Measurements from ENCODE around the gene PSMG4. TPM values are rescaled to one million over a fixed set of nuclear protein-coding genes. Genes with fewer than 3 reads are reported as not detected.

PSMG4 gene
- total RNA-seq, 1 donor from 2014 or later, result 16.9 TPM

DNA sequence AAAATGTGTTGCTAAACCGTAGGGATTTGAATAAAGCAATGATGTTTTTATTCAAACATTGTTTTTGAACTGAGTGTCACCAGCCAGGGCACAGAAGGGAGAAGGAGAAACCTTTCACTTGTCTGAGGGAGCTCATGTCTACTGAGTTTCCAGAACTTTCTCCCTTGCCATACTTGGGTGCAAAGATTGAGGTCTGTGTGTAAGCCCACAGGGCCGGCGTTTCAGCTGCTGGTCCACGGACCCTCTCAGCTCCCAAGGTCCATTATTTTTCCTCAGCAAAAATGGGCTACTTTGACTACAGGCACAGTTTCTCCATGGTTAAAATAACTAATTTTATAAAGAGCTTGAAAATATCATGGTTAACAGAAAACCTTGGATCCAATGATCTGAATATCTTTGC is 32.6 kb downstream of the PSMG4 start:
- DNase-seq, result no peak
- intact Hi-C loops (cut with DNase I), result no loop called here

DNA sequence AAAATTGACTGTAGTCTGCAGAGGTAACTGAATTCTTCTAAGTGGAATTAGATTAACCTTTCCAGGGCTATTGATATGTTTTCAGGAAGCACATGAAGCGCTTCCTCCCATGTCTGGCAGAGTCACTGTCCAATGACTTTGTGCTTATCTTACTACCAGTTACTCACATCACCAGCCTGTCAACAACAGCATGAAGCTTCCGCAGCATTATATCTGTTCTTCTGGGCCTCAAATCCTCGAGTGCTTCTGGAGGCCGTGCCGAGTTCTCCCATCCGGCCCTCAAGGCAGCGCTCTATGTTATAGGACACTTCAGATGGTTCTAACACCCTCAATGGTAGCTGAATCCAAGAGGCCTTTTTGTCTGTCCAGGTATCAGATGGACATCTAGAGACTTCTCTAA is 33.2 kb downstream of the PSMG4 start:
- Histone ChIP-seq H3K36me3 (no peaks in the 10 kb centered on the region), H3K27me3 (no peaks in the 10 kb centered on the region), H3K27ac (no peak overlapping the region), H3K4me3 (no peak overlapping the region), H3K9me3 (no peaks in the 10 kb centered on the region), H3K4me1 (no peaks in the 10 kb centered on the region)
- ATAC-seq (no peak), DNase-seq (no peak)
- TF ChIP-seq, protein P1, sequence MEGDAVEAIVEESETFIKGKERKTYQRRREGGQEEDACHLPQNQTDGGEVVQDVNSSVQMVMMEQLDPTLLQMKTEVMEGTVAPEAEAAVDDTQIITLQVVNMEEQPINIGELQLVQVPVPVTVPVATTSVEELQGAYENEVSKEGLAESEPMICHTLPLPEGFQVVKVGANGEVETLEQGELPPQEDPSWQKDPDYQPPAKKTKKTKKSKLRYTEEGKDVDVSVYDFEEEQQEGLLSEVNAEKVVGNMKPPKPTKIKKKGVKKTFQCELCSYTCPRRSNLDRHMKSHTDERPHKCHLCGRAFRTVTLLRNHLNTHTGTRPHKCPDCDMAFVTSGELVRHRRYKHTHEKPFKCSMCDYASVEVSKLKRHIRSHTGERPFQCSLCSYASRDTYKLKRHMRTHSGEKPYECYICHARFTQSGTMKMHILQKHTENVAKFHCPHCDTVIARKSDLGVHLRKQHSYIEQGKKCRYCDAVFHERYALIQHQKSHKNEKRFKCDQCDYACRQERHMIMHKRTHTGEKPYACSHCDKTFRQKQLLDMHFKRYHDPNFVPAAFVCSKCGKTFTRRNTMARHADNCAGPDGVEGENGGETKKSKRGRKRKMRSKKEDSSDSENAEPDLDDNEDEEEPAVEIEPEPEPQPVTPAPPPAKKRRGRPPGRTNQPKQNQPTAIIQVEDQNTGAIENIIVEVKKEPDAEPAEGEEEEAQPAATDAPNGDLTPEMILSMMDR (IDR thresholded peaks at IDR 0.05), result no peak
- intact Hi-C loops (cut with DNase I), result no loop called here

More for the DNA sequence above, 32.6 kb downstream of the PSMG4 start:
- Histone ChIP-seq H3K4me3 (no peak overlapping the region), H3K36me3 (no peaks in the 10 kb centered on the region), H3K27ac (no peak overlapping the region), H3K4me1 (no peaks in the 10 kb centered on the region), H3K9me3 (no peaks in the 10 kb centered on the region), H3K27me3 (no peaks in the 10 kb centered on the region)
- TF ChIP-seq, protein P1 (IDR thresholded peaks at IDR 0.05), result no peak
- no peak for ATAC-seq

DNA sequence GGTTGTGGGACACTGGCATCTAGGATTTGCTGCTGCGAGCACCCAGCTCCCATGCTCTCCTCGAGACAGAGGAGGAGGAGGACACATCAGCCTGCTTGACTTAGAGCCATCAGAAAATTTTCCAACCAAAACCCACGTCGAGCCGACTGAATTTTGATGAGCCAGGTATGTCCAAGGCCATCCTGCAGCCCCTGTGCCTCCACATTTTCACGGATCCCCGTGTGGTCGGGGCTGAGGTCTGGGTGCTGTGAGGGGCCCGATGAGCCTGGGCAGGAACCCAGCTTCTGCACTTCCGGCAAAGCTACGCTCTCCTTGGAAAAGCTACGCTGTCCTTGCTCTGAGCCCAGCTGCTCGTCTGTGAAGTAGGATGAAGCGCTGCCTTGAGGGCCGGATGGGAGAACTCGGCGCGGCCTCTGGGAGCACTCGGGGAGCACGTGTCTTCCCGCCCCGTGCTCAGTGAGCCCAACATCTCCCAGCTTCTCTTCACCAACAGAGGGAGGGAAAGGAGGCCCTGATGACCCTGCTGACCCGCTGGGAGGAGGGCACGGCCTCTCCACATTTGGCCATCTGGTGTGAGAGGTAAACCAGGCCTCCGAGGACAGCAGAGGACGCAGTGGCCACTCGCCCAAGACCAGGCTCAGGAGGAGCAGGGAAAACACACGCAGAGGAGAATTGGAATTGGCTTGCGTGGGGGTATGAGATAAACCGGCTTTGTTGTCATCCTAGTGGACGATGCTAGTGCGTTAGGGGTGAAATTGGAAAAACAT is 33.9 kb downstream of the PSMG4 start:
- ATAC-seq (no peak), DNase-seq (peak; percentile 26)
- H3K27ac ChIP-seq, result no peak overlapping the region
- intact Hi-C loops (cut with DNase I), result no loop called here
- H3K4me1 ChIP-seq, result no peaks in the 10 kb centered on the region
- H3K27me3 ChIP-seq, result no peaks in the 10 kb centered on the region
- TF ChIP-seq, protein P1 (IDR thresholded peaks at IDR 0.05), result no peak
- H3K36me3 ChIP-seq, result no peaks in the 10 kb centered on the region
- no peaks in the 10 kb centered on the region for H3K9me3 ChIP-seq
- H3K4me3 ChIP-seq, result no peak overlapping the region

DNA sequence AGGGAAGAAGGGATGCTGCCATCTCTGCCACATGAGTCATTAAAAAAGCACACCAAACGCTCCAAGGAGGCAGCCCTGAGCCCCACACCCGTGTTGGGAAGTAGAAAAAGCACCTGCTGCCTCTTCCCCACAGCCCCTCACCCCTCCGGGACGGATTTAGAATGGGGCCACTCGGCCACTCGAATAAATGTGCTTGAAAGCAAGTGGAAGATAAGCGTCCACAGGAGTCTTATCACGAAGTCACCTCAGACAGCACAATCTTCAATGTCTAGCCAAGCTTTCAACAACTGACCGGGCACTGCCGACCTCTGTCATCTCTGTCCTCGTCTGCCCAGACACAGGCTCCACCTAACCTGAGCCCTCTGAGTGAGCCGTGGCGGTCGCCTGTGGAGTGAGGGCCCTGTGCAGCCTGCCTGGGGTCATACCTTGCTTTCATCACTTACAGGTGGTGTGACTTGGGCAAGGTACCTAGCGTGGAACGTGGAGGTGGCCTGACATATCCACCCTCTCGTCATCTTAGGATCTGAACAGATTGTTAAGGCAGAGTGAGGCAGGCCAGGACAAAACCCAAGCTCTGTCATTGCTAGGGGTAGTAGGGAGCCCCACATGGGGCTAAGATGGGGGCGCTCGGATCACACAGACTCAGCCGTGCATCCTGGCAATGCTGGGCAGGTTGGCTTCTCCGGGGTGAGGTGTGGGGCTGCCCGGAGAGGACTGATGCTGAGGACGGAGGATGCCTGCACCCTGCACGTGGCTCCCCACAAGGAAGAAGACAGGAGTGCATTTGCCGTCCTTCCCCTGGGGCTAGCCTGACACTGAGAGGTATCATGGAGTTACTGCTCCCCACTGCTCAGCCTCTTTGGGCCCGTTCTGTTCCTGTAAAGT is 34.8 kb downstream of the PSMG4 start:
- Histone ChIP-seq H3K36me3 (no peaks in the 10 kb centered on the region), H3K27ac (no peak overlapping the region), H3K9me3 (no peaks in the 10 kb centered on the region), H3K4me3 (no peak overlapping the region), H3K4me1 (no peaks in the 10 kb centered on the region), H3K27me3 (no peaks in the 10 kb centered on the region)
- intact Hi-C loops (cut with DNase I), result no loop called here
- TF ChIP-seq, protein P1 (IDR thresholded peaks at IDR 0.05), result no peak
- DNase-seq (peak; percentile 51), ATAC-seq (no peak)

DNA sequence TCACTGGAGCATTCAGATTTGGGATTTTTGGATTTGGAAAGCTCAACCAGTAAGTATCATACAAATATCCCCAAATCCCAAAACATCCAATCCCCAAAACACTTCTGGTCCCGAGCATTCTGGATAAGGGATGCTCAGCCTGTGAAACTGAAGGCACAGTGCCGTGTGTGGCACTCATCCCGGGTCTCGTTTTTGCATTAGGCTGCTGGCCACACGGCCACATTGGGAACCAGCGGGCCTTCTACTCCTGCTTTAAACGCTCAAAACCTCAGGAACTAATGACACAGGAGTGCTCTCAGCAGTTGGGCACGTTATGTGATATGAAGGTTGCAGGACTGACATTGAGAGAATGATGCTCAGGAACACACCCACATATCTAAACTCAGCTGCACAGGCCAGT is 35.6 kb downstream of the PSMG4 start:
- Histone ChIP-seq H3K27me3 (no peaks in the 10 kb centered on the region), H3K4me1 (no peaks in the 10 kb centered on the region), H3K27ac (no peak overlapping the region), H3K36me3 (no peaks in the 10 kb centered on the region), H3K9me3 (no peaks in the 10 kb centered on the region), H3K4me3 (no peak overlapping the region)
- ATAC-seq (no peak), DNase-seq (peak; percentile 20)
- intact Hi-C loops (cut with DNase I), result no loop called here
- TF ChIP-seq, protein P1 (IDR thresholded peaks at IDR 0.05), result no peak
